Glutamatergic neuron (in vitro differentiated cells): ENCODE data around the gene SGCA. TPM values are rescaled to one million over a fixed set of nuclear protein-coding genes. Genes with fewer than 3 reads are reported as not detected.

Experiments
- DNase-seq: peaks from one replicate; pipeline ENCODE4 v3.0.0; 2022
- H3K27ac Mint-ChIP-seq: one replicate; pipeline ENCODE4 v1.8.0; 2020; ENCODE audit warnings: mild to moderate bottlenecking, mixed read lengths, inconsistent platforms; ENCODE audit not compliant: unreplicated experiment
- H3K27me3 Mint-ChIP-seq: one replicate; pipeline ENCODE4 v1.8.0; 2020; ENCODE audit warnings: mild to moderate bottlenecking, moderate library complexity, mixed read lengths, inconsistent platforms; ENCODE audit not compliant: unreplicated experiment
- H3K36me3 Mint-ChIP-seq: one replicate; pipeline ENCODE4 v1.8.0; 2020; ENCODE audit warnings: mild to moderate bottlenecking, mixed read lengths, inconsistent platforms; ENCODE audit not compliant: unreplicated experiment
- H3K4me1 Mint-ChIP-seq: one replicate; pipeline ENCODE4 v1.8.0; 2020; ENCODE audit warnings: mild to moderate bottlenecking, low read depth, mixed read lengths, inconsistent platforms; ENCODE audit not compliant: unreplicated experiment
- H3K4me3 Mint-ChIP-seq: one replicate; pipeline ENCODE4 v1.8.0; 2020; ENCODE audit warnings: mild to moderate bottlenecking, mixed read lengths, inconsistent platforms; ENCODE audit not compliant: unreplicated experiment
- H3K9me3 Mint-ChIP-seq: one replicate; pipeline ENCODE4 v1.8.0; 2020; ENCODE audit warnings: mild to moderate bottlenecking, moderate library complexity, mixed read lengths, inconsistent platforms; ENCODE audit not compliant: unreplicated experiment
- CTCF ChIP-seq: fragments of 200-600 bp; sonication (generic); IDR thresholded peaks from one replicate; pipeline ENCODE4 v1.5.0; 2021; ENCODE audit not compliant: partially characterized antibody, unreplicated experiment
- total RNA-seq: library from RNA; stranded (reverse); fragmentation: NEBNext Ultra II Directional; extraction: Animal tissue kit (Norgen Biotek cat#: 25700); gene quantifications from one replicate; pipeline ENCODE4 v1.2.1, GENCODE V29; 2021; ENCODE audit not compliant: unreplicated experiment

SGCA gene
- total RNA-seq, 1 donor from 2014 or later: 1.3 TPM

DNA sequence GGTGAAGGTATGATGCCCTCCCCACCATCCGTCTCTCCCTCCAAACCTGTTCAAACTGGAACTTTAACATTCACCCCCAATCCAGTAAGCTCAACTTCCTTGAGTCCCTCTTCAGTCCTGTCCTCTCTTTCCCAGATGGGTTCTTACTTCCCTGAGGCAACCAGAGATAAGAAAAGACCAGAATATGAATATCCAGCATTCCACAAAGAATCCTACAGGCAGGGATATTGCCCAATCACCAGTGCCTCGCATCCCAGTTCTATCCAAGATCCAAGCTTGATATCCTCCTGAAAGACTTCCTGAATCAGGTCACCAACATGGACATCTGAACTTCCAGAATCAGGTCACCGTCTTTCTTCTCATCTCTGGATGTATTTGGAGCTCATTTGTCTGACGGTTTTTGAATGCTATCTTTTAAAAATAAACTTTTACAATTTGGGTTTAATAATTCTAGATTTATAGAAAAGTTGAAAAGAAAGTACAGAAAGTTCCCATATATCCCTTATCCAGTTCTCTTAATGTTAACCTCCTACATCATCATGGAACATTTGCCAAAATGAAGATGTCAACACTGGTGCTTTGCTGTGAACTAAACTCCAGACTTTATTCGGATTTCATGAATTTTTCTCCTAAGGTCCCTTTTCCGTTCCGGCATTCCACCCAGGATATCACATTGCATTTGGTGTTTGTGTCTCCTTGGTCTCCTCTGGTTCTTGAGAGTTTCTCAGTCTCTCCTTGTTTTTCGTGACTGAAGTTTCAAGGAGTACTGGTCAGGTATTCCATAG lies 49.4 kb downstream of the SGCA start:
- Mint-ChIP-seq H3K9me3 (no peaks in the 10 kb centered on the region), H3K36me3 (no peaks in the 10 kb centered on the region), H3K27ac (no peak overlapping the region), H3K4me1 (peaks cover 14% of the 10 kb centered on the region), H3K4me3 (no peak overlapping the region), H3K27me3 (peaks cover 6% of the 10 kb centered on the region)
- TF ChIP-seq CTCF: no peak
- DNase-seq: no peak

GRCh38 chr17:50217591-50217990 lies 51.8 kb downstream of the SGCA start:
- TF ChIP-seq CTCF: no peak
- H3K9me3 Mint-ChIP-seq: no peaks in the 10 kb centered on the region
- H3K27ac Mint-ChIP-seq: no peak overlapping the region
- peaks cover 4% of the 10 kb centered on the region for H3K27me3 Mint-ChIP-seq
- H3K4me1 Mint-ChIP-seq: peaks cover 8% of the 10 kb centered on the region
- H3K4me3 Mint-ChIP-seq: no peak overlapping the region
- no peak for DNase-seq
- H3K36me3 Mint-ChIP-seq: no peaks in the 10 kb centered on the region

DNA sequence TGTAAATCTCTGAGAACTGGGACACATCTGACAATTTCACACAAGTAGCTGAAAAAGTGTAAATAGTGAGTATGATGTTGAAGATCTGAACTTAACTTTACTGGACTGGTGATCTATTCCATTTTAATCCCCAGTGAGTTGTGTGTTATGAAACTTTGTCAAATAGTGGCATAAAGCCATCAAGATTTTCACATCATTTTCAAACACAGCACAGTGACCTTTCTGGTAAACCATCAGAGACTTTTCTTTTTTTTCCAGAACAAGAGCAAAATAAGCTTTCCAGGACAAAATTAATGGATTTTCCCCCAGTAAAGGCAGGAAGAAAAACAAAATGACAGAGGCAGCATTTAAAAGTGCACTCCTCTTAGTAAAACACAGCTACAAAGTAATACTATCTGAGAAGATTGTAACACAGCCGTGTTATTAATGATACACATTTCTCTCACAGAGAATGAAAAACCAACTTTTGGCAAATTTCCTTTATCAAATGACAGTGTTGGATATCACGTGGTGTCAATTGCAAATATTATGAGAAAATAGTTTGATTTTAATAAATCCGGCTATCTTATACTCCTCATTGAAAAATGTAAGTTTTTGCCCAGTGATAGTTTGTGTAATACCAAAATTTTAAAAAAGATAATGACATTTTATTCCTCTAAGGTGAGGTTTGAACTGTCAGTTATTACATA lies 52.4 kb downstream of the SGCA start:
- Mint-ChIP-seq H3K4me1 (peaks cover 6% of the 10 kb centered on the region), H3K9me3 (no peaks in the 10 kb centered on the region), H3K36me3 (no peaks in the 10 kb centered on the region), H3K4me3 (no peak overlapping the region), H3K27ac (no peak overlapping the region), H3K27me3 (peaks cover 4% of the 10 kb centered on the region)
- no peak for TF ChIP-seq CTCF
- DNase-seq: no peak

DNA sequence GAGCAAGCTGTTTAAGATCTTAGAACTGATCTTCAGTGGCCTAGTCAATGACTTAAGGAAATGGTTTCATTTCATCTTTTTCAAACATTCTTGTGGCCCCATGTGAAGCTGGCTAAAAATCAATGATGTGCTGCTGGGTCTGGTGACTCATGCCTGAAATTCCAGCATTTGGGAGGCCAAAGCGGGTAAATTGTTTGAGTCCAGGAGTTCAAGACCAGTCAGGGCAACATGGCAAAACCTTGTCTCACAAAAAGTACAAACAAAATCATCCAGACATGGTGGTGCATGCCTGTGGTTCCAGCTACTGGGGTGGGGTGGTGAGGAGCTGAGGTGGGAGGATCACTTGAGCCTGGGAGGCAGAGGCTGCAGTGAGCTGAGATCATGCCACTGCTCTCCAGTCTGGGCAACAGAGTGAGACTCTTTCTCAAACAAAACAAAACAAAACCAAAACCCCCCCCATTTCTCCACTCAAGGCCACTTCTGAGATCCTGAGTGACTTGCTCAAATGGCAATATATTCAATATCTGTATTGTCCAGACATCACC lies 53.0 kb downstream of the SGCA start:
- no peaks in the 10 kb centered on the region for H3K36me3 Mint-ChIP-seq
- no peak overlapping the region for H3K4me3 Mint-ChIP-seq
- H3K27ac Mint-ChIP-seq: no peak overlapping the region
- H3K9me3 Mint-ChIP-seq: no peaks in the 10 kb centered on the region
- TF ChIP-seq CTCF: no peak
- H3K4me1 Mint-ChIP-seq: peaks cover 6% of the 10 kb centered on the region
- no peak for DNase-seq
- peaks cover 4% of the 10 kb centered on the region for H3K27me3 Mint-ChIP-seq

GRCh38 chr17:50219342-50219741 lies 53.5 kb downstream of the SGCA start:
- DNase-seq: no peak
- H3K27ac Mint-ChIP-seq: no peak overlapping the region
- no peak for TF ChIP-seq CTCF
- peaks cover 4% of the 10 kb centered on the region for H3K27me3 Mint-ChIP-seq
- H3K4me3 Mint-ChIP-seq: no peak overlapping the region
- H3K4me1 Mint-ChIP-seq: peaks cover 6% of the 10 kb centered on the region
- no peaks in the 10 kb centered on the region for H3K36me3 Mint-ChIP-seq
- H3K9me3 Mint-ChIP-seq: no peaks in the 10 kb centered on the region
